Measurements from ENCODE around the gene IQGAP3. TPM values are rescaled to one million over a fixed set of nuclear protein-coding genes. Genes with fewer than 3 reads are reported as not detected.

The IQGAP3 gene
- total and polyA plus RNA-seq, 2 experiments from 2014 or later, result 5.2 to 5.7 TPM

DNA sequence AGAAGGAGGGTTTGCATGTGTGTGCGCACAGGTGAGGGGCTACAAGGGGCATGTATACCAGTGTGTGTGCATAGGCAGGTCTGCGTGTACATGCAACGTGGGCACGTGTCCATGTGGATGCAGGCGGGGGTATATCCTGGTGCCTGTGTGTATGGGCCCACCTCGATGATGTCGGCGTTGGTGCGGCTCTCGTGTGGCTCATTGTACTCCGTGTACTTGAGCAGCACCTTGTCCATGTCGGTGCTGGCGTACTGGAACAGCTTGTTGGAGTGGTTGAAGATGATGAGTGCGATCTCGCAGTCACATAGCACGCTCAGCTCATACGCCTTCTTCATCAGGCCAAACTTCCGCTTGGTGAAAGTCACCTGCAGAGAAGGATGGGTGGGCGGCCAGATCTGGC is 90.1 kb downstream of the IQGAP3 start:
- H3K79me2 ChIP-seq, result peaks cover 40% of the 10 kb centered on the region
- no peaks in the 10 kb centered on the region for H3K36me3 ChIP-seq (replicated peaks; ENCODE audit: insufficient read depth, low read depth)
- H3K4me1 ChIP-seq (ENCODE audit: insufficient read depth), result no peaks in the 10 kb centered on the region
- H3K9me2 ChIP-seq (replicated peaks; ENCODE audit: insufficient read depth), result no peaks in the 10 kb centered on the region
- TF ChIP-seq, protein P1, sequence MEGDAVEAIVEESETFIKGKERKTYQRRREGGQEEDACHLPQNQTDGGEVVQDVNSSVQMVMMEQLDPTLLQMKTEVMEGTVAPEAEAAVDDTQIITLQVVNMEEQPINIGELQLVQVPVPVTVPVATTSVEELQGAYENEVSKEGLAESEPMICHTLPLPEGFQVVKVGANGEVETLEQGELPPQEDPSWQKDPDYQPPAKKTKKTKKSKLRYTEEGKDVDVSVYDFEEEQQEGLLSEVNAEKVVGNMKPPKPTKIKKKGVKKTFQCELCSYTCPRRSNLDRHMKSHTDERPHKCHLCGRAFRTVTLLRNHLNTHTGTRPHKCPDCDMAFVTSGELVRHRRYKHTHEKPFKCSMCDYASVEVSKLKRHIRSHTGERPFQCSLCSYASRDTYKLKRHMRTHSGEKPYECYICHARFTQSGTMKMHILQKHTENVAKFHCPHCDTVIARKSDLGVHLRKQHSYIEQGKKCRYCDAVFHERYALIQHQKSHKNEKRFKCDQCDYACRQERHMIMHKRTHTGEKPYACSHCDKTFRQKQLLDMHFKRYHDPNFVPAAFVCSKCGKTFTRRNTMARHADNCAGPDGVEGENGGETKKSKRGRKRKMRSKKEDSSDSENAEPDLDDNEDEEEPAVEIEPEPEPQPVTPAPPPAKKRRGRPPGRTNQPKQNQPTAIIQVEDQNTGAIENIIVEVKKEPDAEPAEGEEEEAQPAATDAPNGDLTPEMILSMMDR (IDR thresholded peaks at IDR 0.05; ENCODE audit: poor library complexity), result no peak
- TF ChIP-seq EZH2phosphoT487 (IDR thresholded peaks at IDR 0.05; ENCODE audit: low read depth, severe bottlenecking, unreplicated experiment) (no peak), EZH2 (IDR thresholded peaks at IDR 0.05; ENCODE audit: borderline replicate concordance) (no peak)
- H3K4me2 ChIP-seq, result no peak overlapping the region
- H3K4me3 ChIP-seq, result no peak overlapping the region
- no peak overlapping the region for H2AFZ ChIP-seq
- 97% methylated on average over 19 of the region's 19 CpGs for WGBS (ENCODE audit: low lambda C conversion rate, missing lambda C conversion rate)
- no peaks in the 10 kb centered on the region for H3K27me3 ChIP-seq
- DNase-seq (ENCODE audit: low spot score), result no peak
- no peak overlapping the region for H3K27ac ChIP-seq
- peaks cover 56% of the 10 kb centered on the region for H4K20me1 ChIP-seq (ENCODE audit: insufficient read depth, poor library complexity, severe bottlenecking)
- no peaks in the 10 kb centered on the region for H3K9me3 ChIP-seq (ENCODE audit: low read depth)

DNA sequence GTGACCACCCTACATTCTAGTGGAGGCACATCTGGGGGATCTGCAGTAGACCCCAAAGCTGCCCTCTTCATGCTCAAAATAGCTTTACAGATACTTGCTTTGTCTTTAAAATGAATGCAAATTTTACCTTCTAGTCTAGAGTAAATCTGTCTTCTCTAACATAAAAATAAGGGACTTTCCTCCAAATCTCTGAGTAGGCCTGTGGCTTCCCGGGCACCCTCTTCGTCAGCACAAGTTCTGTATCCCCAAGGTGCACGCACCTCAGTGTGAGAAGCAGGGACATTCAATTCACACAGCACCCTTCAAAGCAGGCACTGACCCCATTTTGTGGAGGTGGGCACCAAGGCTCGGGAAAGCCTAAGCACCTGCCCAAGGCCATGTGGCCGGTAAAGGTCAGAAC is 90.8 kb downstream of the IQGAP3 start:
- Histone ChIP-seq H3K79me2 (peaks cover 33% of the 10 kb centered on the region), H3K27ac (no peak overlapping the region), H3K4me3 (no peak overlapping the region), H3K9me2 (replicated peaks; ENCODE audit: insufficient read depth) (no peaks in the 10 kb centered on the region), H3K4me1 (ENCODE audit: insufficient read depth) (no peaks in the 10 kb centered on the region), H4K20me1 (ENCODE audit: insufficient read depth, poor library complexity, severe bottlenecking) (peaks cover 49% of the 10 kb centered on the region), H3K4me2 (no peak overlapping the region), H3K9me3 (ENCODE audit: low read depth) (no peaks in the 10 kb centered on the region), H3K36me3 (replicated peaks; ENCODE audit: insufficient read depth, low read depth) (no peaks in the 10 kb centered on the region), H2AFZ (no peak overlapping the region), H3K27me3 (no peaks in the 10 kb centered on the region)
- DNase-seq (ENCODE audit: low spot score), result no peak
- TF ChIP-seq, protein P1 (IDR thresholded peaks at IDR 0.05; ENCODE audit: poor library complexity), result no peak
- TF ChIP-seq EZH2phosphoT487 (IDR thresholded peaks at IDR 0.05; ENCODE audit: low read depth, severe bottlenecking, unreplicated experiment), result no peak
- TF ChIP-seq EZH2 (IDR thresholded peaks at IDR 0.05; ENCODE audit: borderline replicate concordance), result no peak
- 95% methylated on average over 5 of the region's 5 CpGs for WGBS (ENCODE audit: low lambda C conversion rate, missing lambda C conversion rate)

DNA sequence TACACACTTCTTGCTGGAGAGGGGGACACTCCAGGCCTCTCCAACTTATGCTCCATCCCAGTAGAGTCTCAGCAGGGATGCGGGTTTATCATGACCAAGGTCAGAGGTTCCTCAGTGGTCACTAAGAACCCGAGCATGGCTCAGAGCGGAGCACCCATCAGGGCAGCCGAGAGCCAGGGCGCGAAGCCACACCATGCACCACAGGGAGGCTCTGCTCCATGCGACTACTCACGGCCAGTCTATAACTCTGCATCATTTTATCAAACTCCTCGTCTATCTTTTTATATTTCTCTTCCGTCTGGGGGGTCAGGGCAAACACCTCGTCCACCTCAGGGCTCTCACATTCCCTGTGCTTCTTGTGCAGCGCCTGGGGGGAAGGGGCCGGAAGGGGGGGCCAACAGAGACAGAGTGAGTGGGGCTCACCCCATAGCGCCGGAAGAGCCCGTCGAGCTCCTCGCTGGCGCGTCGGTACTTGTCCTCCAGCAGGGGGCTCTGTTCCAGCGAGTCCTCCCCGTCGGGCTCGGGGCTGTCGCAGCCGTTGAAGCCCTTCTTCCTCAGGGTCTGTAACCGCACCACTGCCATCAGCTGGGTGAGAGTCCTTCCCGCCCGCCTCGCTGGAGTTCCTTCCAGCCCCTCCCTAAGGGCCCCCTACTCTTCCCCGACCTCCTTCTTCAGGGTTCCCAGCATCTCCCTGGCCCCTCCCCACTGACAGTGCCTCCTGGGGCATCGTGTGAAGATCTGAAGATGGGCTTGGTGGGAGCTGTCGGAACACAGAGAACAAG is 91.8 kb downstream of the IQGAP3 start:
- no peaks in the 10 kb centered on the region for H3K4me1 ChIP-seq (ENCODE audit: insufficient read depth)
- H3K79me2 ChIP-seq, result peaks cover 23% of the 10 kb centered on the region
- no peaks in the 10 kb centered on the region for H3K9me2 ChIP-seq (replicated peaks; ENCODE audit: insufficient read depth)
- H4K20me1 ChIP-seq (ENCODE audit: insufficient read depth, poor library complexity, severe bottlenecking), result peaks cover 40% of the 10 kb centered on the region
- 68% methylated on average over 29 of the region's 34 CpGs for WGBS (ENCODE audit: low lambda C conversion rate, missing lambda C conversion rate)
- no peak overlapping the region for H3K27ac ChIP-seq
- TF ChIP-seq, protein P1 (IDR thresholded peaks at IDR 0.05; ENCODE audit: poor library complexity), result peak; percentile 56
- TF ChIP-seq EZH2 (IDR thresholded peaks at IDR 0.05; ENCODE audit: borderline replicate concordance), result no peak
- H3K9me3 ChIP-seq (ENCODE audit: low read depth), result no peaks in the 10 kb centered on the region
- H3K36me3 ChIP-seq (replicated peaks; ENCODE audit: insufficient read depth, low read depth), result no peaks in the 10 kb centered on the region
- peak; percentile 62 for DNase-seq (ENCODE audit: low spot score)
- H2AFZ ChIP-seq, result no peak overlapping the region
- no peak overlapping the region for H3K4me2 ChIP-seq
- H3K27me3 ChIP-seq, result no peaks in the 10 kb centered on the region
- no peak overlapping the region for H3K4me3 ChIP-seq
